OCI-LY7 (cell line): ENCODE data around the gene ANO2. TPM values are rescaled to one million over a fixed set of nuclear protein-coding genes. Genes with fewer than 3 reads are reported as not detected.

ENCODE experiments used
- BruUV-seq: library from RNA; stranded (reverse); fragments of 400-500 nt; replicated peaks from 2 replicates; lab custom pipeline; 2021; lab: Mats Ljungman, UMichigan
- CTCF ChIA-PET: fragments of 300-600 bp; sonication (Branson Sonifier 250); formaldehyde crosslinking; loops from one replicate; lab custom pipeline; 2022; ENCODE audit warnings: antibody characterized with exemption; ENCODE audit not compliant: unreplicated experiment; lab: Charles Lee
- POLR2A ChIA-PET: fragments of 300-600 bp; sonication (Branson Sonifier 250); formaldehyde crosslinking; loops from one replicate; lab custom pipeline; 2022; ENCODE audit warnings: antibody characterized with exemption; lab: Charles Lee
- DNase-seq: peaks from one replicate; pipeline ENCODE4 v3.0.0-alpha.2; 2015; ENCODE audit warnings: low spot score
- H2AFZ ChIP-seq: fragments of 200-600 bp; sonication (generic), shearing (Covaris generic); 2 replicates; pipeline ENCODE4 v1.6.1; 2014; ENCODE audit warnings: mild to moderate bottlenecking, antibody characterized with exemption, low read length, moderate library complexity
- H3K27ac ChIP-seq: fragments of 200-600 bp; sonication (generic); 2 replicates; pipeline ENCODE4 v1.5.1; 2014; ENCODE audit warnings: mixed run types, low read depth, mild to moderate bottlenecking, moderate library complexity, low read length, inconsistent platforms; ENCODE audit not compliant: poor library complexity, severe bottlenecking
- H3K36me3 ChIP-seq: fragments of 200-600 bp; sonication (generic); 2 replicates; pipeline ENCODE4 v1.6.1; 2014; ENCODE audit warnings: mild to moderate bottlenecking, antibody characterized with exemption, low read length, moderate library complexity, mixed read lengths; ENCODE audit not compliant: insufficient read depth
- H3K4me1 ChIP-seq: fragments of 200-600 bp; sonication (generic); 2 replicates; pipeline ENCODE4 v1.5.1; 2014; ENCODE audit warnings: mild to moderate bottlenecking, low read length; ENCODE audit not compliant: insufficient read depth, poor library complexity, severe bottlenecking
- H3K4me2 ChIP-seq: fragments of 200-600 bp; sonication (generic); 2 replicates; pipeline ENCODE4 v1.6.1; 2014; ENCODE audit warnings: mild to moderate bottlenecking, low read length
- H3K4me3 ChIP-seq: fragments of 200-600 bp; sonication (generic); 2 replicates; pipeline ENCODE4 v1.5.1; 2014; ENCODE audit warnings: mild to moderate bottlenecking, low read depth, low read length; ENCODE audit not compliant: poor library complexity, severe bottlenecking
- H3K79me2 ChIP-seq: fragments of 200-600 bp; sonication (generic); 2 replicates; pipeline ENCODE4 v1.6.1; 2016; ENCODE audit warnings: low read depth, mild to moderate bottlenecking, low read length, moderate library complexity, mixed read lengths; ENCODE audit not compliant: insufficient read depth
- H3K9me2 ChIP-seq: fragments of 200-600 bp; sonication (generic); 2 replicates; pipeline ENCODE4 v1.6.1; 2016; ENCODE audit warnings: mild to moderate bottlenecking, low read length, mixed read lengths; ENCODE audit not compliant: insufficient read depth
- H3K9me3 ChIP-seq: fragments of 200-600 bp; sonication (generic); 2 replicates; pipeline ENCODE4 v1.6.1; 2014; ENCODE audit warnings: mild to moderate bottlenecking, mixed run types, low read length, mixed read lengths
- H4K20me1 ChIP-seq: fragments of 200-600 bp; sonication (generic); 2 replicates; pipeline ENCODE4 v1.6.1; 2014; ENCODE audit warnings: mild to moderate bottlenecking, antibody characterized with exemption, low read length, moderate library complexity, mixed read lengths; ENCODE audit not compliant: insufficient read depth
- CTCF ChIP-seq: fragments of 200-600 bp; sonication (generic); conservative IDR thresholded peaks from 2 replicates; pipeline ENCODE4 v1.5.1; 2014; ENCODE audit warnings: mild to moderate bottlenecking, antibody characterized with exemption, low read length, moderate library complexity, mixed read lengths
- EZH2phosphoT487 ChIP-seq: fragments of 200-600 bp; sonication (generic); IDR thresholded peaks from 2 replicates; pipeline ENCODE4 v1.6.1; 2018; ENCODE audit warnings: low read depth, borderline replicate concordance, mild to moderate bottlenecking, mixed run types, antibody characterized with exemption, low read length, moderate library complexity, mixed read lengths
- intact Hi-C: fragments of 100-400 bp; cut with micrococcal nuclease; formaldehyde crosslinking; loops from one replicate; pipeline ENCODE4 v1.10.0; 2022; ENCODE audit not compliant: unreplicated experiment
- total RNA-seq, 2 experiments: library from RNA; depleted of rRNA in 1 of 2; stranded (reverse); fragments of >200 nt in 1 of 2; shearing (Covaris generic) in 1 of 2; gene quantifications; 2 replicates each; pipeline ENCODE4 v1.2.3, GENCODE V29; 2014 to 2022

ANO2 gene
- total RNA-seq, 2 experiments from 2014 or later: not detected

GRCh38 chr12:5925646-5926045 is 19.4 kb downstream of the ANO2 start:
- TF ChIP-seq CTCF: no peak
- TF ChIP-seq EZH2phosphoT487: no peak
- H3K4me1 ChIP-seq: no peaks in the 10 kb centered on the region
- H3K79me2 ChIP-seq: no peaks in the 10 kb centered on the region
- H4K20me1 ChIP-seq: no peaks in the 10 kb centered on the region
- no peak for DNase-seq
- H3K36me3 ChIP-seq: no peaks in the 10 kb centered on the region
- intact Hi-C loops: no loop called here
- no peaks in the 10 kb centered on the region for H3K9me3 ChIP-seq
- POLR2A ChIA-PET: no interaction called here
- H3K4me3 ChIP-seq: no peak overlapping the region
- no TSS peak for BruUV-seq
- no peak overlapping the region for H3K4me2 ChIP-seq
- CTCF ChIA-PET: no interaction called here
- no peaks in the 10 kb centered on the region for H3K9me2 ChIP-seq
- no peak overlapping the region for H2AFZ ChIP-seq
- H3K27ac ChIP-seq: no peak overlapping the region

GRCh38 chr12:5924342-5924741 is 20.7 kb downstream of the ANO2 start:
- no peaks in the 10 kb centered on the region for H3K4me1 ChIP-seq
- TF ChIP-seq CTCF (no peak), EZH2phosphoT487 (no peak)
- no peaks in the 10 kb centered on the region for H4K20me1 ChIP-seq
- H3K9me2 ChIP-seq: no peaks in the 10 kb centered on the region
- H3K4me2 ChIP-seq: no peak overlapping the region
- H3K27ac ChIP-seq: no peak overlapping the region
- no peaks in the 10 kb centered on the region for H3K9me3 ChIP-seq
- no peak overlapping the region for H3K4me3 ChIP-seq
- no peaks in the 10 kb centered on the region for H3K79me2 ChIP-seq
- BruUV-seq: no TSS peak
- DNase-seq: no peak
- H3K36me3 ChIP-seq: no peaks in the 10 kb centered on the region
- intact Hi-C loops: no loop called here
- CTCF ChIA-PET: no interaction called here
- POLR2A ChIA-PET: no interaction called here
- no peak overlapping the region for H2AFZ ChIP-seq

- TF ChIP-seq CTCF: no peak
- TF ChIP-seq EZH2phosphoT487: no peak
- BruUV-seq: no TSS peak
- Histone ChIP-seq H3K27ac (no peak overlapping the region), H4K20me1 (no peaks in the 10 kb centered on the region), H3K36me3 (no peaks in the 10 kb centered on the region), H3K4me3 (no peak overlapping the region), H3K4me2 (no peak overlapping the region), H2AFZ (no peak overlapping the region), H3K79me2 (no peaks in the 10 kb centered on the region), H3K9me3 (no peaks in the 10 kb centered on the region), H3K9me2 (no peaks in the 10 kb centered on the region), H3K4me1 (no peaks in the 10 kb centered on the region)
- no peak for DNase-seq
- ChIA-PET CTCF (no interaction called here), POLR2A (no interaction called here)
- intact Hi-C loops: no loop called here
These were observed 21.3 kb downstream of the ANO2 start for GRCh38 chr12:5923751-5924150.
